Measurements from ENCODE around the gene ERCC5. TPM values are rescaled to one million over a fixed set of nuclear protein-coding genes. Genes with fewer than 3 reads are reported as not detected.

The ERCC5 gene
- total and polyA plus RNA-seq, 4 donors, result 25.8 to 81.8 (median 42.0) TPM

DNA sequence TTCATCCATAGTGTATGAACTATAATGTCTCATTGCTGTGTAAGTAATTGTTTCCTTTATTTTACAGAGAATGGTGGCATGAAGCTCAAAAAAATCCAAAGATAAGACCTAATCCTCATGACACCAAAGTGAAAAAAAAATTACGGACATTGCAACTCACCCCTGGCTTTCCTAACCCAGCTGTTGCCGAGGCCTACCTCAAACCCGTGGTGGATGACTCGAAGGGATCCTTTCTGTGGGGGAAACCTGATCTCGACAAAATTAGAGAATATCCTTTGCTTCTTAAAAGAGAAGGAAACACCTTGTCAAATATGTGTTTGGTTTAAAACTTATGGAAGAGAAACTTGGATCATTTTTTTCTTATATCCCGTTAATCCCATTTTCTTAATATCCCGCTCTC lies 26.3 kb downstream of the ERCC5 start:
- WGBS, 2 donors, result 87 to 88% methylated on average over 7 of the region's 7 CpGs
- Histone ChIP-seq H3K4me1 (ENCODE audit: control insufficient read depth in 1 of 2, insufficient read depth in 2 of 2, low read length in 2 of 2) (peaks cover 0 to 2% of the 10 kb centered on the region in 2 donors), H3K27me3 (ENCODE audit: control insufficient read depth in 1 of 2, insufficient read depth in 2 of 2, low read length in 1 of 2) (no peaks in the 10 kb centered on the region), H3K36me3 (ENCODE audit: control insufficient read depth in 1 of 2, insufficient read depth in 2 of 2, low read length in 1 of 2) (peaks cover 7 to 14% of the 10 kb centered on the region in 2 donors), H3K27ac (ENCODE audit: low read depth in 1 of 2, low read length in 2 of 2) (no peak overlapping the region), H3K4me3 (ENCODE audit: low read length in 2 of 2) (no peak overlapping the region), H3K9me3 (ENCODE audit: control insufficient read depth, low read length) (no peaks in the 10 kb centered on the region)
- DNase-seq (no peak), ATAC-seq (ENCODE audit: low FRiP score) (no peak)
- intact Hi-C loops (cut with DNase I), result no loop called here

DNA sequence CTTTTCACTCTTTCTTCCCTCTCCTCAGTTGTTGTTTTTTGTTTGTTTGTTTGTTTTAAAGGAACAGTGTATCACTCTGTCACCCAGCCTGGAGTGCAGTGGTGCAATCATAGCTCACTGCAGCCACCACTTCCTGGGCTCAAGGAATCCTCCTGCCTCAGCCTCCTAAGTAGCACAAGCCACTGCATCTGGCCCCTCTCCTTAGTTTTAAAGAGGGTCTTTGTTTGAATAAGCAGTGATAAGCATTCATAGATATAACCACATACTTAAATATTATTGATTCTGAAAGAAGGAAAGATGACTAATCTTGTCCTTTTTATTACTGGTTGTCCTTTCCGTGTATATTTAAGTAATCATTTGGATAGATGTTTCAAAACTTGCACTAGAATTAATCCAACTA lies 26.7 kb downstream of the ERCC5 start:
- no peak for DNase-seq
- 76 to 80% methylated on average over 1 of the region's 1 CpG for WGBS, 2 donors
- Histone ChIP-seq H3K4me3 (ENCODE audit: low read length in 2 of 2) (no peak overlapping the region), H3K9me3 (ENCODE audit: control insufficient read depth, low read length) (no peaks in the 10 kb centered on the region), H3K4me1 (ENCODE audit: control insufficient read depth in 1 of 2, insufficient read depth in 2 of 2, low read length in 2 of 2) (peaks cover 0 to 2% of the 10 kb centered on the region in 2 donors), H3K36me3 (ENCODE audit: control insufficient read depth in 1 of 2, insufficient read depth in 2 of 2, low read length in 1 of 2) (peaks cover 7 to 11% of the 10 kb centered on the region in 2 donors), H3K27ac (ENCODE audit: low read depth in 1 of 2, low read length in 2 of 2) (no peak overlapping the region), H3K27me3 (ENCODE audit: control insufficient read depth in 1 of 2, insufficient read depth in 2 of 2, low read length in 1 of 2) (no peaks in the 10 kb centered on the region)
- no peak for ATAC-seq (ENCODE audit: low FRiP score)
- intact Hi-C loops (cut with DNase I), result no loop called here

DNA sequence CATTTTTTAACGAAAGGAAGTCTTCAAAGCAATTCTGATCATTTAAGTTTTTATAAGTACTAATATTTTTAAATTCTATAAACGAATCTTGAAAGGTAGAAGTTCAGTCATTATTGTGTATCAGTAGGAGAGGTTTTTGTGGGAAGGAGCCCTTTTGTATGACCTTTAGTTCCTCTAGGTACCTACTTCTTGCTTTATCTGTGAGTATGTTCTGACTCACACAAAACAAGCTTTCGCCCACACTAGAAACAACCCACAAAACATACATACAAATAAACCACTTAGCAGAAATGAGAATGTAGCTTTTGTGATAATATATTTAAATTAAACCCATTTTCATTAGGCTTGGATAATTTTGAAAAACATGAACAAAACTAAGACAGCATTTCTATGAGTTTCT lies 27.8 kb downstream of the ERCC5 start:
- Histone ChIP-seq H3K4me3 (ENCODE audit: low read length in 2 of 2) (no peak overlapping the region), H3K27me3 (ENCODE audit: control insufficient read depth in 1 of 2, insufficient read depth in 2 of 2, low read length in 1 of 2) (no peaks in the 10 kb centered on the region), H3K27ac (ENCODE audit: low read depth in 1 of 2, low read length in 2 of 2) (no peak overlapping the region), H3K36me3 (ENCODE audit: control insufficient read depth in 1 of 2, insufficient read depth in 2 of 2, low read length in 1 of 2) (peaks cover 7 to 8% of the 10 kb centered on the region in 2 donors), H3K9me3 (ENCODE audit: control insufficient read depth, low read length) (no peaks in the 10 kb centered on the region), H3K4me1 (ENCODE audit: control insufficient read depth in 1 of 2, insufficient read depth in 2 of 2, low read length in 2 of 2) (peaks cover 0 to 2% of the 10 kb centered on the region in 2 donors)
- ATAC-seq (ENCODE audit: low FRiP score) (no peak), DNase-seq (no peak)
- intact Hi-C loops (cut with DNase I), result no loop called here
- 63 to 66% methylated on average over 3 of the region's 3 CpGs for WGBS, 2 donors

GRCh38 chr13:102875256-102875655 lies 29.4 kb downstream of the ERCC5 start:
- Histone ChIP-seq H3K4me1 (ENCODE audit: control insufficient read depth in 1 of 2, insufficient read depth in 2 of 2, low read length in 2 of 2) (peaks cover 0 to 2% of the 10 kb centered on the region in 2 donors), H3K27ac (ENCODE audit: low read depth in 1 of 2, low read length in 2 of 2) (no peak overlapping the region), H3K4me3 (ENCODE audit: low read length in 2 of 2) (no peak overlapping the region), H3K9me3 (ENCODE audit: control insufficient read depth, low read length) (no peaks in the 10 kb centered on the region), H3K27me3 (ENCODE audit: control insufficient read depth in 1 of 2, insufficient read depth in 2 of 2, low read length in 1 of 2) (no peaks in the 10 kb centered on the region), H3K36me3 (ENCODE audit: control insufficient read depth in 1 of 2, insufficient read depth in 2 of 2, low read length in 1 of 2) (peaks cover 5 to 8% of the 10 kb centered on the region in 2 donors)
- intact Hi-C loops (cut with DNase I), result no loop called here
- ATAC-seq (ENCODE audit: low FRiP score) (no peak), DNase-seq (no peak)
- 59 to 67% methylated on average over 4 of the region's 4 CpGs for WGBS, 2 donors

DNA sequence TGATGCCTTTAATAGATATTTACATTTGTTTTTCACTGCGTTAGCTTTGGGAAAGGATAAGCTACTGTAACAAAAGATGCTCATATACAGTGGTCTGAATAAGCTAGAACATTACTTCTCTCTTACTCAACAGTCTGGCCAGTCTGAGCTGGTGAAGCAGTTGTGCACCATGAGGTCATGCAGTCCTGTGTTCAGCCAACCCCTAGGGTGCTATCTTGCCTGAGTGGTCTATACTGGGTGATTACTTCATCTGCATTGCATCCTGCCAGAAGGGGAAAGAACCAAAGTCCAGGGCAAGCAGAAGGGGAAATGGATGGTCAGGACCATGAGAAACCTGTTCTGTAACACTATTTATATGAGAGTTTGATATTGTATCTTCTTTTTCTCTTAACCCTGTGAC lies 31.5 kb downstream of the ERCC5 start:
- Histone ChIP-seq H3K9me3 (ENCODE audit: control insufficient read depth, low read length) (no peaks in the 10 kb centered on the region), H3K27me3 (ENCODE audit: control insufficient read depth in 1 of 2, insufficient read depth in 2 of 2, low read length in 1 of 2) (no peaks in the 10 kb centered on the region), H3K4me1 (ENCODE audit: control insufficient read depth in 1 of 2, insufficient read depth in 2 of 2, low read length in 2 of 2) (no peaks in the 10 kb centered on the region), H3K36me3 (ENCODE audit: control insufficient read depth in 1 of 2, insufficient read depth in 2 of 2, low read length in 1 of 2) (peaks cover 5 to 8% of the 10 kb centered on the region in 2 donors), H3K27ac (ENCODE audit: low read depth in 1 of 2, low read length in 2 of 2) (no peak overlapping the region), H3K4me3 (ENCODE audit: low read length in 2 of 2) (no peak overlapping the region)
- intact Hi-C loops (cut with DNase I), result no loop called here
- DNase-seq, result no peak
- no peak for ATAC-seq (ENCODE audit: low FRiP score)
- WGBS, 2 donors, result 78 to 86% methylated on average over 1 of the region's 1 CpG

GRCh38 chr13:102878481-102878880 lies 32.6 kb downstream of the ERCC5 start:
- ATAC-seq (ENCODE audit: low FRiP score), result no peak
- no peaks in the 10 kb centered on the region for H3K4me1 ChIP-seq (ENCODE audit: control insufficient read depth in 1 of 2, insufficient read depth in 2 of 2, low read length in 2 of 2)
- peaks cover 3 to 5% of the 10 kb centered on the region in 2 donors for H3K36me3 ChIP-seq (ENCODE audit: control insufficient read depth in 1 of 2, insufficient read depth in 2 of 2, low read length in 1 of 2)

DNA sequence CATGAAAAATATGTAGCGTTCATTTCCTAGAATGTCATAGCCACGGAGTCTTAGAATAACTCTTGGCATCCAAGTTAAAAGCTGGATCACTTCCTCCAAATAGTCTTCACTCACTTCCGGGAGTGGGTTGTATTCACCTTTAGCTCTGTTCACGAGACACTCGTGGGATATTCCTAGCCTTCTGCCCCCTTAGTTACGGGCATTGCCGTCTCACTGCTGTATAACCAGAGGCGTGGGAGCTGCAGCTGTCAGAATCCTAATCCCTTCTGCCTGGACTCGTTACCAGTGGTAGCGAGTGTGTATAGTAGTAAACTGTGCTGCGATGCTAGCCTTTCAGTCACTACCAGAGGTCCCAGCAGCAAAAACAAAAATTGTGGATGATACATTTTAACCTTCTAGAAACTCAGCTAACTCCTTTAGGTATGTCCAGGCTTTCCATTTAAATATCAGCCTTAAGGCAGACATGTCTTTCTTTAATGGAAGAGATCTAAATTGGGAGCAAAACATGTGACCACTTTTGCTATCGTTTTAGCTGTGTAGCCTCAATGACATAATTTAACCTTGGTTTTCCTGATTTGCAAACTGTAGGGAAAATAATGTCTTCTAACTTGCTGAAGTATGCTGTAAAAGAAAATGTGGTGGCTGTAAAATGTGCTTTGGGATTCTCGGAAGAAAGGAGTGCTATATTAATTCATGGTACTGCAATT lies 34.1 kb downstream of the ERCC5 start:
- no peak for ATAC-seq (ENCODE audit: low FRiP score)
- no peak for DNase-seq
- H3K27ac ChIP-seq (ENCODE audit: low read depth in 1 of 2, low read length in 2 of 2), result no peak overlapping the region
- no peak overlapping the region for H3K4me3 ChIP-seq (ENCODE audit: low read length in 2 of 2)
- H3K9me3 ChIP-seq (ENCODE audit: control insufficient read depth, low read length), result no peaks in the 10 kb centered on the region
- H3K36me3 ChIP-seq (ENCODE audit: control insufficient read depth in 1 of 2, insufficient read depth in 2 of 2, low read length in 1 of 2), result peaks cover 3 to 5% of the 10 kb centered on the region in 2 donors
- 69 to 70% methylated on average over 13 of the region's 13 CpGs for WGBS, 2 donors
- no peaks in the 10 kb centered on the region for H3K4me1 ChIP-seq (ENCODE audit: control insufficient read depth in 1 of 2, insufficient read depth in 2 of 2, low read length in 2 of 2)
- no peaks in the 10 kb centered on the region for H3K27me3 ChIP-seq (ENCODE audit: control insufficient read depth in 1 of 2, insufficient read depth in 2 of 2, low read length in 1 of 2)
- intact Hi-C loops (cut with DNase I), result no loop called here

More at GRCh38 chr13:102878481-102878880, 32.6 kb downstream of the ERCC5 start:
- H3K27ac ChIP-seq (ENCODE audit: low read depth in 1 of 2, low read length in 2 of 2), result no peak overlapping the region
- no peak for DNase-seq
- no peaks in the 10 kb centered on the region for H3K27me3 ChIP-seq (ENCODE audit: control insufficient read depth in 1 of 2, insufficient read depth in 2 of 2, low read length in 1 of 2)
- 74 to 81% methylated on average over 5 of the region's 5 CpGs for WGBS, 2 donors
- H3K9me3 ChIP-seq (ENCODE audit: control insufficient read depth, low read length), result no peaks in the 10 kb centered on the region
- H3K4me3 ChIP-seq (ENCODE audit: low read length in 2 of 2), result no peak overlapping the region
- intact Hi-C loops (cut with DNase I), result no loop called here

- Histone ChIP-seq H3K4me1 (ENCODE audit: control insufficient read depth in 1 of 2, insufficient read depth in 2 of 2, low read length in 2 of 2) (no peaks in the 10 kb centered on the region), H3K4me3 (ENCODE audit: low read length in 2 of 2) (no peak overlapping the region), H3K9me3 (ENCODE audit: control insufficient read depth, low read length) (no peaks in the 10 kb centered on the region), H3K27me3 (ENCODE audit: control insufficient read depth in 1 of 2, insufficient read depth in 2 of 2, low read length in 1 of 2) (no peaks in the 10 kb centered on the region), H3K36me3 (ENCODE audit: control insufficient read depth in 1 of 2, insufficient read depth in 2 of 2, low read length in 1 of 2) (peaks cover 0 to 2% of the 10 kb centered on the region in 2 donors), H3K27ac (ENCODE audit: low read depth in 1 of 2, low read length in 2 of 2) (no peak overlapping the region)
- intact Hi-C loops (cut with DNase I), result no loop called here
- no peak for ATAC-seq (ENCODE audit: low FRiP score)
- 87 to 90% methylated on average over 4 of the region's 4 CpGs for WGBS, 2 donors
- no peak for DNase-seq
These were observed 36.2 kb downstream of the ERCC5 start for GRCh38 chr13:102881819-102882686.
